Measurements from ENCODE around the gene DIRAS1. TPM values are rescaled to one million over a fixed set of nuclear protein-coding genes. Genes with fewer than 3 reads are reported as not detected.
"Not testable (repeated sequence)": the region's sequence is repeated elsewhere in the genome, so short reads cannot be mapped to it uniquely, and the experiment has no call there.

DIRAS1 gene
- total and polyA plus RNA-seq, 2 of the 8 experiments (the other 6 are each of a cell fraction or from before 2014, with no cell fraction given) = 20.2 to 22.3 TPM

GRCh38 chr19:2679439-2679838 lies 41.7 kb downstream of the DIRAS1 start (continued):
- TF ChIP-seq JUN (IDR thresholded peaks at IDR 0.05; ENCODE audit: low read depth, low read length) (no peak), SAP30 (IDR thresholded peaks at IDR 0.05; ENCODE audit: insufficient read depth, insufficient replicate concordance, low read length) (no peak)

GRCh38 chr19:2678948-2679347 lies 42.2 kb downstream of the DIRAS1 start:
- H3K9me3 ChIP-seq (ENCODE audit: insufficient read depth in 2 of 2, low read depth in 1 of 2, low read length in 1 of 2); H4K5ac ChIP-seq (ENCODE audit: insufficient read length, low read depth, low read length); H3K14ac ChIP-seq (ENCODE audit: insufficient read length); H3K23me2 ChIP-seq (ENCODE audit: low read depth, low read length); POLR2A ChIA-PET (ENCODE audit: partially characterized antibody); H3K56ac ChIP-seq (replicated peaks; ENCODE audit: insufficient read length, low read depth, low read length); H4K8ac ChIP-seq (ENCODE audit: extremely low read depth, insufficient read depth, low read length); H2BK12ac ChIP-seq (ENCODE audit: low read depth, low read length); H2AK5ac ChIP-seq (ENCODE audit: low read depth, low read length); H3K4me3 ChIP-seq (ENCODE audit: extremely low read depth in 1 of 4, insufficient read depth in 2 of 4, low read depth in 3 of 4, low read length in 4 of 4); H3K79me1 ChIP-seq (ENCODE audit: low read depth, low read length); H3K4me1 ChIP-seq (replicated peaks in 1 of 4; ENCODE audit: control insufficient read depth in 3 of 4, insufficient read depth in 4 of 4, low read length in 3 of 4); H3K9ac ChIP-seq (replicated peaks in 1 of 4; ENCODE audit: extremely low read depth in 1 of 4, low read depth in 3 of 4, low read length in 3 of 4); H3K79me2 ChIP-seq (ENCODE audit: control insufficient read depth in 1 of 2, insufficient read depth in 2 of 2, low read length in 2 of 2); H2BK15ac ChIP-seq (ENCODE audit: low read length); H3K18ac ChIP-seq (ENCODE audit: extremely low read depth, low read length); H3K23ac ChIP-seq (ENCODE audit: insufficient read length); H2BK120ac ChIP-seq (replicated peaks; ENCODE audit: low read depth, low read length); H3K27ac ChIP-seq (ENCODE audit: low read depth, low read length); H2BK20ac ChIP-seq (ENCODE audit: low read length); H3K36me3 ChIP-seq (ENCODE audit: control insufficient read depth in 2 of 4, insufficient read depth in 4 of 4, low read length in 3 of 4); H2BK5ac ChIP-seq (ENCODE audit: low read depth, low read length); H3K27me3 ChIP-seq (replicated peaks in 1 of 4; ENCODE audit: control insufficient read depth in 3 of 4, extremely low read depth in 1 of 4, insufficient read depth in 3 of 4, low read length in 3 of 4); H2AFZ ChIP-seq (ENCODE audit: low read length); H4K91ac ChIP-seq (replicated peaks; ENCODE audit: insufficient read length, low read length); FAIRE-seq; H4K20me1 ChIP-seq (replicated peaks in 1 of 2; ENCODE audit: control insufficient read depth in 1 of 2, insufficient read depth in 2 of 2, low read length in 2 of 2); H3K4ac ChIP-seq (replicated peaks; ENCODE audit: insufficient read length, low read depth, low read length); DNase-seq (ENCODE audit: low read depth in 1 of 2, low spot score in 2 of 2); H3K4me2 ChIP-seq (ENCODE audit: insufficient read depth in 1 of 2, low read depth in 2 of 2, low read length in 2 of 2): not testable (repeated sequence)
- CTCF ChIA-PET (ENCODE audit: partially characterized antibody) = interaction anchor here (2.1 kb wide), 1 partner anchor 31 kb away, joined by 10 read pairs; no protein-coding TSS in a partner anchor
- 65% methylated on average over 5 of the region's 5 CpGs; no CpG with 5 or more reads in 1 of the 2 experiments for WGBS, 2 experiments (ENCODE audit: extremely low coverage in 1 of 2, insufficient coverage in 1 of 2, insufficient read length in 1 of 2, insufficient replicate concordance in 2 of 2, low coverage in 1 of 2, low lambda C conversion rate in 2 of 2, missing lambda C conversion rate in 1 of 2)

Measured in H1 (cell line).